ENCODE measurements around the gene GALT. TPM values are rescaled to one million over a fixed set of nuclear protein-coding genes. Genes with fewer than 3 reads are reported as not detected.

Gene GALT
- total and polyA plus RNA-seq, 2 of the 13 experiments (the other 11 are each of a cell fraction or from before 2014, with no cell fraction given): 40.4 to 46.3 TPM

- TF ChIP-seq ZNF33A (CRISPR knock-in tag; IDR thresholded peaks at IDR 0.05; ENCODE audit: borderline replicate concordance): no peak
- TF ChIP-seq IKZF1 (IDR thresholded peaks at IDR 0.05): no peak
- no peak for TF ChIP-seq NONO (IDR thresholded peaks at IDR 0.05)
- TF ChIP-seq NONO (CRISPR knock-in tag; conservative IDR thresholded peaks at IDR 0.05): 0 out of 2 replicates have a peak, but pooled peaks have one; percentile 44
- no peak for TF ChIP-seq ZMYM2 (CRISPR knock-in tag; IDR thresholded peaks at IDR 0.05)
- TF ChIP-seq ZBTB39 (CRISPR knock-in tag; IDR thresholded peaks at IDR 0.05): no peak
- TF ChIP-seq ATF7-NPFF (CRISPR knock-in tag; IDR thresholded peaks at IDR 0.05; ENCODE audit: low read depth): no peak; the same call in 1 of the 2 replicates
- TF ChIP-seq SMC3 (IDR thresholded peaks at IDR 0.05; ENCODE audit: low read length): peak; percentile 83
- TF ChIP-seq PAWR (CRISPR knock-in tag; IDR thresholded peaks at IDR 0.05; ENCODE audit: borderline replicate concordance): no peak
- TF ChIP-seq UBTF (CRISPR knock-in tag; IDR thresholded peaks at IDR 0.05): no peak
- no peak for TF ChIP-seq PHF20 (CRISPR knock-in tag; IDR thresholded peaks at IDR 0.05)
Measured at GRCh38 chr9:34664281-34665066, 18.0 kb downstream of the GALT start (continued).

All from HepG2 (cell line).